GM19324 (cell line): ENCODE data around the gene HELZ2.
"Not testable (repeated sequence)": the region's sequence is repeated elsewhere in the genome, so short reads cannot be mapped to it uniquely, and the experiment has no call there.

Experiments used
- ATAC-seq: cut with Tn5 transposase; IDR thresholded peaks from one replicate; pipeline ENCODE4 v1.9.1; 2021; ENCODE audit warnings: mild to moderate bottlenecking, moderate library complexity; ENCODE audit not compliant: unreplicated experiment, low FRiP score

HELZ2 gene

GRCh38 chr20:63580796-63581461 is 6.9 kb upstream of the HELZ2 start:
- ATAC-seq: no peak

- ATAC-seq: no peak
Observed at GRCh38 chr20:63579017-63579694, 5.1 kb upstream of the HELZ2 start.

DNA sequence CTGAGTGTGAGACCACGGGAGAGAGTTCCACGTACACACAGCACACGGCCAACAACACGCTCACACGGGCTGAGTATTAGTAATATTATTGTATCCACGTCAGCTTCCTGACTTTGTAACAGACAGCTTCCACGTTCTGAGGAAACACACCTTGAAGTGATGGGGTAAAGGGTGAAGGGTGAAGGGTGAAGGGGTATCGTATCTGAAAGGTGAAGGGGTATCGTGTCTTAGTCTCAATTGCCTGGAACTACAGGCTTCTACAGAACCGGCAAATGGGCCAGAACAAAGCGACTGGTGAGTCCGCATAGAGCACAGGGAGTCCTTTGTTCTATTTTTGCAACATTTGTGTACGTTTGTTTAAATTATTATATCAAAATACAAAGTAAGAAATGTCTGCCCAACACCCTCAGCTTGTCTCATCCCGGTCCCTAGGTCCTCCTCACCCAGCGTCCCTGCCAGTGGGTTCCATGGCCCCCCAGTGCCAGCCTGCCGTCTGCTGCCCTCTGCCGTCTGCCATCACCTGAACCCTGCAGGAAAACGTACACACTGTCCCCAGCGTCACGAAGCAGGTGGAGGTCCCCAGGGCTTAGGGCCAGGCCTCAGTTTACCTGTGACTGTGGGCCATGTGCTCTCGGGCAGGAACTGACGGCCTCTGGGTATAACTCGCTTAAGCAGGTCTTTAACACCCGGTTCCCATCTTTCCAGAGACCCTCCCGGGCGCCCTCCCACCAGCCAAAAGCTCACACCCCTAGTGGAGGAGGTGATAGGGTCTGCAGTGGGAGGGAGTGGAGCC is 4.4 kb upstream of the HELZ2 start:
- no peak for ATAC-seq

DNA sequence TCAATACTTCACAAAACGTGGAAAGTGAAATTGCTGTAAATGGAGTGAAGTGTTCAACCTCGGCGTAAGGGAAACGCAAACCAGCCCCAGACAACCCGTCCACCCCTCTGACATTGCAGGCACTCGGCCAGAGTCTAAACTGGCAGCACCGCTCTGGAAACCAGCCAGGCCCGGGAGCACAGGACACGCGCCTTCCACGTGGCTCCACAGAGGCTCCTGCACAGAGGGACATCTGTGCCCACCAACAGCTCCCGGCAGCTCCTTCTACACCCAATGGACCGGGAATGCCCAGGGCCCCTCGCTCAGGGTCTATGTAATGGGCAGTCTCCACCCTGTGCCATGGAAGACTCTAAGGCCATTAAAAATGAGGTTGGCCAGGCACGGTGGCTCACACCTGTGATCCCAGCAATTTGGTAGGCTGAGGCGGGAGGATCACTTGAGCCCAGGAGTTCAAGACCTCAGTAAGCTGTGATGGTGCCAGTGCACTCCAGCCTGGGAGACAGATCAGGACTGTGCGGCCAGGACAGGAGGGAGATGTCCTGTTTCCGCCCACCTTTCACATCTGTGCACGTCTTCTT is 3.4 kb upstream of the HELZ2 start:
- ATAC-seq: no peak

DNA sequence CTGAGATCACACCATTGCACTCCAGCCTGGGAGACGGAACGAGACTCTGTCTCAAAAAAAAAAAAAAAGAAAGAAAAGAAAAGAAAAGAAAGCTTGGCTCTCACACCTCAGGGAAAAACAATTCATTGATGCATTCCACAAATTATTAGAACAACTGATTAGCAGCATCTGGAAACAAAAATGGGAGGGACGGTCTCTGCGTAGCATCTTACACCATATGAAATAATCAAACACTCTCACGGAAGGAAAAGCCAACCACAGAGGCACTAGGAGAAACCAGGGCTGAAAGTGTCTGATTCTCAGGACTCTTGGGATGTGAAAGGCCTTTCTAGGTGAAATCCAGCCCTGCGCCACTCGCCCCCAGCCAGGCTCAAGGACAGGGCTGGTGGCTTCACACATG is 2.3 kb upstream of the HELZ2 start:
- no peak for ATAC-seq

DNA sequence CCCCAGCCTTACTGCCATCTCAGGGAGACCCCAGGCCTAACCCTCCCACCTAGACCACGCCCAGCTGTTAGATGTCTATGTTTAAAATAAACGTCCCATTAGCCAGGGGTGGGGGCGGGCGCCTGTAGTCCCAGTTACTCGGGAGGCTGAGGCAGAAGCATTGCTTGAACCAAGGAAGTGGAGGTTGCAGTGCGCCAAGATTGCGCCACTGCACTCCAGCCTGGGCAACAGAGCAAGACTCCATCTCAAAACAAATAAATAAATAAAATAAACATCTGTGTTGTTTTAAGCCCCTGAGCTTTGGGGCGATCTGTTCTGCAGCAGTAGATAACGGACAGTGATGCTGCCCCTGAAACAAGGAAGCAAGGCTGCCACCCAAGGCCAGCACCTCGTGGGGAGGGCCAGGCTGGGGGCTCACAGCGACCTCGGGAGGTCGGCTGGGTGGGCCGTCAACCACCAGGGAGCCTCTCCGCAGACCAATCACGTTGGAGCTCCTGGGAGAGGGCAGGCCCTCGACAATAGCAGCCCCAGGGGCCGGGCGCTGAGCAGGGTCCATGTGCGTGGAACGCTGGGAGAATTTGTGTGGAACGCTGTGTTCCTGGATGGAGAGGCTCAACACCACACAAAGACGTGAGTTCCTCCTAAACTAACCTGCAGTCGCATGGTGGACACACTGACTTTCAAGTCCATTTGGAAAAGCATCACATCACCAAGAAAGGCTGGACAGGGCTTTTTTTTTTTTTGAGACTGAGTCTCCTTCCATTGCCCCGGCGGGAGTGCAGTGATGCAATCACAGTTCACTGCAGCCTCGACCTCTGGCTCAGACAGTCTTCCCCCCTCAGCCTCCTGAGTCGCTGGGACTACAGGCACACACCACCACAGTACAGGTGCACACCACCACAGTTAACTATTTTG is 1.0 kb upstream of the HELZ2 start:
- no peak for ATAC-seq

DNA sequence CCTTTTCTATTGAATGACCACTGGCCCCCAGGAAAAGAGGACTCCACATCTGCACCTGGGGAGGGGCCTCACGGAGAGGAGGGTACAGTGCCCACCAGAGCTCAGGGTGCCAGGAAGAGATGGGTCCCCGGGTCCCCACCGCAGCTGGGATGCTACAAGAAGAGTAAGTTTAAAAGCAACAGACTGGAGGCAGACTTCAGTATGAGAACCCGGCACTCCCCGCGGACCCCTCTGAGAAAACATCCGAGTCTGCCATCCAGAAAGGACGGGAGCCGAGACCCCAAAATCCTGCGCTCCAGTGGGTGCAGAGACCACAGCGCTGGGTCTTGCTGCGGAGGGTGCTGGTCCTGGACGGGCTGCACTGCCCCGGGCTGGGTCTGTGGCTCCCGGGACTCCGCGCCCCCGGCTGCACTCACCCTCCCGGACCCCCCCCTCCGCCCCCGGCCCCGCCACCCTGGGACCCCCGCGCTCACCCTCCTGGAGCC is 350 bp downstream of the HELZ2 start:
- no peak for ATAC-seq

GRCh38 chr20:63572788-63573646 is 1.0 kb downstream of the HELZ2 start:
- no peak for ATAC-seq

- no peak for ATAC-seq
Observed at GRCh38 chr20:63572071-63572787, 1.8 kb downstream of the HELZ2 start.

- ATAC-seq: not testable (repeated sequence)
Observed at GRCh38 chr20:63571087-63571478, 3.0 kb downstream of the HELZ2 start.

DNA sequence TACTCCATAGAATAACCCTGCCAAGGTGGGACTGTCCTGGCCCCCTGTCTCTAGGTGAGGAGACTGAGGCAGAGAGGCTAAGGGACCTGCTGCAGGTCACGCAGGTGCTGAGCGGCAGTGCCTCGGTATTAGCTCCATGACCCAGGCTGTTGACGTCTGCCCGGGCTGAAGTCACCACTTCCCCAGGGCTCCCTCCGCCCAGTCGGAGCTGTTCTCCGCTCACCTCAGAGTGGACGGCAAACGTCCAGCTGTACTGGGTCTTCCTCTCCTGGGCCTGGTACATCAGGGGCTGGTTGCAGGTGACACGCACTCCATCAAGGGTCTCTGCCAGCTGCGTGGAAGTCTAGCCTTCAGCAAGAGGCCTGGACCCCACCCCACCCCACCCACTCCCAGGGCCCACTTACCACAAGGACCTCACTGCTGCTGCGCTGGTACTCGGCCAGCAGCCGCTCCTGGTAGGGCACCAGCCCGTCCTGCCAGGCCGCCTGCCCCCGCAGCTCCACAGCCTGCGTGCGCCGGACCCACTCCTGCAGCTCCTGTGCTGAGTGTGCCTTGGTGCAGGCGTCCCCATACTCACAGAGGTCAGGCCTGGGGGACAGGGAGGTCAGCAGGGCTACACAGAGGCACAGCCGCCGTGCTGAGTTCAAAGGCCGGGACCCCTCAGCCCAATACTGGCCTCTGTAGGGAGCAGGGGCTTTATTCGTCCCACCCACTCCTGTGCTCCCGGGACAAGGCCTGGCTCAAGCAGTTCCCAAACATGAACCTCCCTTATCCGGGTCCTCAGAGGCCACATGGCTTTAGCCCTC is 3.6 kb downstream of the HELZ2 start:
- ATAC-seq: no peak

DNA sequence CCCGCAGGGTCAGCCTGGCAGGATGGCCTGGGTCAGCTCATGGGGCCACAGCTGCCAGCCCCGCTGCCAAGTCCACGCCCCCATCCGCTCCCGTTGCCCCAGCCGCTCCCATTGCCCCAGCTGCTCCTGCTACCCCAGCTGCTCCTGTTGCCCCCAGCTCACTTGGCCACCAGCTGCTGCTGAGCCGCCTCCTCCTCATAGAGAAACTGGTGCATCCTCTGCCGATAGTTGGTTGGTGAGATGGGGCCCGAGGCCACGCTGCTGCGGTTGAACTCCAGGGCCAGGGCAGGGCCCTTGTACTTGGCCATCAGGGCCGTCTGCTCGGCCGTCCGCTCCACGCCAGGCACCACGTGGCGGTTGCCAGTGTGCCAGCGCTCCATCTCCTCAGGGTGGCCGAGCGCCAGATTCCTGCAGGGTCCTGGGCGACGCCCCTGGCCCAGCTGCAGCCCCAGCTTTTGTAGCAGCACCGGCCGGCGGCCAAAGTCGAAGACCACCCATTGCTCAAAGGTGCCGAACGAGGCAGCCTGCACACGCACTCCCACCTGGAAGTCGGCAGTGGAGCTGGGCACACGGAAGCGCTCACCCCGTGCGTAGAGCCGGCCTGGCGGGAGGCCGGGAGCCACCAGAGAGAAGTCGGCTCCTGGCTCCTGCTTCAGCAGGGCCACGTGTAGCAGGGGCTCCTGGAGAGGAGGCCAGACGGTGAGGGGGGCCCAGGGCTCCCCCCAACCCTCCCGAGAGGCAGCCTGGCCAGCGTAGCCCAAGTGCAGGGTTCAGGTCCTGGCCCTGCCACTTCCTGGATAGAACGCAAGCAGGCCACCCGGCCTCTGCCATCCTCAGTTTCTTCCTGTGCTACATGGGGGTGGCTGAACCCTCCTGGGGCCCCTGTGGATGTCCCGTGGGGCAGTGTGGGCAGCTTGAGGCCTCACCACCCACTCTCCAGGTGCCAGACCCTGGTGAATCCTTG is 4.8 kb downstream of the HELZ2 start:
- ATAC-seq: no peak

DNA sequence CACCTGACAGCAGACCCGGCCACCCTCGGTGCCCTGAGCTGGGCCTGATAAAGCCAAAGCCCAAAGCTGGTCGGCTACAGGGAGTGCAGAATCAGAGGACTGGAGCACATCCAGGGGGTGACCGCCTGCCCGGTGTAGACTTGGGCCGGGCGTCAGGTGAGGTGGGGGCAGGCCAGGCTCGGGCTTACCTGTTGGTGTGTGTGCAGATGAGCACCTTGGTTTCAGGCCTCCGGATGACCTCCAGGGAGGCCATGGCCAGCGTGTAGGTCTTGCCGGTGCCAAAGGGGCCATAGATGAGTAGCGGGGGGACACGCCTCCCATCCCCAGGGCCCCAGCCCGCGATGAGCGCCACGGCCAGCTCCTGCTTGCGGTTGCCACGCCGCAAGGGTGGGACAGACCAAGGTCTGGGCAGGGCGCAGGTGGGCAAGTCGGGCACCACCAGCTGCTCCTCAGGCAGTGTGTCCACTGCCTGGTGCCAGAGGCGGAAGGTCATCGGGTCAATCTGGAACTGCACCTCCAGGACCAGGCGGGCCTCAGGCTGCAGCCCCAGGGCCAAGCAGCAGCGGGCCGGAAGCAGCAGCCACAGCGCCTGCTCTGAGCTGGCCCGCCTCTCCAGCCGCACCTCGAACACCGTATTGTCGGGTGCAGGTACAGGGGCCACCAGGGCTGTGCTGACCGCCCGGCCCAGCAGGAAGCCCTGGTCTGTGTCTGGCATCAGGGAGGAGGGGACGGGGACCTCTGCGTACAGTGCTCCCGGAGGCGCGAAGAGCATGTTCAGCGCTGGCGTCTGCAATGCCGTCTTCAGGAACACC is 5.7 kb downstream of the HELZ2 start:
- no peak for ATAC-seq

DNA sequence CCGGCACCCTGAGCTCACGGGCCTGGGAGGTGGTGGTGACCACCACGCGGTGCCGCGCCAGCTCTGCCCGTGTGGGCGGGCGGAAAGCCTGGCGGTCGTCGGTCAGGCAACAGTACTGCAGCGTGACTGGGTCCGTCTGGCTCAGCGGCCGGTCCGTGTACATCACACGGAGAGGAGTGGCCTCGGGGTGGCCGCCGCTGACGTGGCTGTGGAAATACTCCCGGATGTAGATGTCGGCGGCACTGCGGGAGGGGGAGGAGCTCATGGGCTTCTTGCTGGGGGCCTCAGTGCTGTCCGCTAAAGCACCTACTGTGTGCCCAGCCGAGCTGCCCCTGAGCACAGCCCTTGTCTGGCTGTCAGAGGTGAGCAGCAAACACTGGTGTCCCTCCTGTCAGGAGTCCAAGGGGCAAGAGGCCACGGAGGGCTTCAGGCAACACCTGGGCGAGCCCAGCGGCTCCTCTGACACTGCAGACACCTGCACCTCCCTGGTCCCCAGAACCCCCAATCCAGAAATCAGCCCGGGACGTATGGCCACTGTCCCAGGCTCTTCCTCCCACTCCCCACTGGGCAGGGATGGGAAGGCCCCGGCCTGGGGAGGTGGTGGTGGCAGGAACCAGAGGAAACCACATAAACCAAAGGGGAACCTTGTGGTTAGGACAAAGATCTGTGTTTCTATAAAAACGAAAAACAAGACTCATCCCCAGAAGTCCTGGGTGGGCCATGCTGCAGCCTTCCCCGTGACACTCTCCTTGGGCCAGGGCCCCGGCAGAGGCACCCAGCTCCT is 6.5 kb downstream of the HELZ2 start:
- ATAC-seq: no peak

DNA sequence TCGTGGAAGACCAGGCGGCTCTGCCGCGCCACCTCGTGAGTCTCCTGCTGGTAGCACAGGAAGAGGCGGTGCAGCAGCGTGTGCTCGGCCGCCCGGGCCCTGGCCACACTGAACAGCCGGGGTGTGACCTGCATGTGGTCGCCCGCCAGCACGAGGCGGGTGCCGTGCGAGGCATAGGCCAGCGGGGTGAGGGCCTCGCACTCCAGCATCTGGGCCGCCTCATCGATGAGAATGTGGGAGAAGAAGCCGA is 7.0 kb downstream of the HELZ2 start:
- no peak for ATAC-seq
